ENCODE measurements around the gene CSNK1G1.

- TF ChIP-seq CTCF (IDR thresholded peaks at IDR 0.05 in 8 of 11, conservative IDR thresholded peaks at IDR 0.05 in 3 of 11) (no peak), POLR2AphosphoS5 (IDR thresholded peaks at IDR 0.05) (no peak), POLR2A (IDR thresholded peaks at IDR 0.05) (no peak)
These were observed 23.4 kb upstream of the CSNK1G1 start for GRCh38 chr15:64379216-64379960.
